Hippocampal formation (tissue), 2 donors: ENCODE measurements around the gene SYN1.

Experiments used
- DNase-seq, 2 donors: peaks; one replicate each; lab custom pipeline; 2025; lab: John Stamatoyannopoulos, UW

The SYN1 gene

GRCh38 chrX:47529548-47529947 lies 90.1 kb downstream of the SYN1 start:
- no peak for DNase-seq

GRCh38 chrX:47523713-47524166 lies 95.9 kb downstream of the SYN1 start:
- DNase-seq = no peak

GRCh38 chrX:47523297-47523696 lies 96.4 kb downstream of the SYN1 start:
- peak; percentile 38 to 76 for DNase-seq
